ENCODE measurements around the gene SAYSD1. TPM values are rescaled to one million over a fixed set of nuclear protein-coding genes. Genes with fewer than 3 reads are reported as not detected.

The SAYSD1 gene
- total and polyA plus RNA-seq, 2 donors (not counting 1 experiment from before 2014, with no cell fraction given): 4.6 to 17.8 TPM

DNA sequence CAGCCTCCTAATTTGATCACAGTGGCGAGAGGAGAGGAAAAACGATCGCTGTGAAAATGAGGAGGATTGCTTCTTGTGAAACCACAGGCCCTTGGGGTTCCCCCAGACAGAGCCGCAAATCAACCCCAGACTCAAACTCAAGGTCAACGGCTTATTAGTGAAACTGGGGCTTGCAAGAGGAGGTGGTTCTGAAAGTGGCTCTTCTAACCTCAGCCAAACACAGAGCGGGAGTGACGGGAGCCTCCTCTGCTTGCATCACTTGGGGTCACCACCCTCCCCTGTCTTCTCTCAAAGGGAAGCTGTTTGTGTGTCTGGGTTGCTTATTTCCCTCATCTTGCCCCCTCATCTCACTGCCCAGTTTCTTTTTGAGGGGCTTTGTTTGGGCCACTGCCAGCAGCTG lies 28.7 kb downstream of the SAYSD1 start:
- Histone ChIP-seq H3K4me3 (ENCODE audit: control extremely low read depth in 1 of 5, extremely low read depth in 1 of 5, insufficient read depth in 1 of 5, low read depth in 2 of 5, low read length in 4 of 5) (no peak overlapping the region), H3K4me1 (ENCODE audit: control insufficient read depth in 2 of 2, insufficient read depth in 2 of 2, low read length in 2 of 2) (no peaks in the 10 kb centered on the region), H3K27ac (ENCODE audit: low read length in 2 of 2) (no peak overlapping the region), H3K4me2 (replicated peaks; ENCODE audit: low read depth, low read length, poor library complexity, severe bottlenecking) (no peak overlapping the region), H3K79me2 (ENCODE audit: control insufficient read depth, insufficient read depth, low read length) (no peaks in the 10 kb centered on the region), H3K9me3 (ENCODE audit: control extremely low read depth in 1 of 3, control insufficient read depth in 2 of 3, insufficient read depth in 1 of 3, low read length in 2 of 3) (no peaks in the 10 kb centered on the region), H2AFZ (ENCODE audit: insufficient read depth, low read depth, low read length, poor library complexity, severe bottlenecking) (no peak overlapping the region), H3K36me3 (replicated peaks in 1 of 2; ENCODE audit: control extremely low read depth in 1 of 2, control insufficient read depth in 1 of 2, extremely low read depth in 1 of 2, insufficient read depth in 2 of 2, low read length in 1 of 2) (no peaks in the 10 kb centered on the region), H3K27me3 (replicated peaks in 1 of 4; ENCODE audit: control extremely low read depth in 1 of 4, control insufficient read depth in 3 of 4, insufficient read depth in 4 of 4, low read length in 3 of 4) (peaks cover 0 to 44% (median 7%) of the 10 kb centered on the region in 4 experiments), H3K9ac (ENCODE audit: low read length) (no peak overlapping the region), H4K20me1 (ENCODE audit: control insufficient read depth, insufficient read depth, low read length, poor library complexity, severe bottlenecking) (no peaks in the 10 kb centered on the region)
- no peak for DNase-seq
- intact Hi-C loops (cut with micrococcal nuclease): no loop called here
- no peaks in the 10 kb centered on the region for H3K9me3 Mint-ChIP-seq (ENCODE audit: insufficient read depth)
- no peak for ATAC-seq (ENCODE audit: low read depth)
- WGBS (ENCODE audit: insufficient coverage): no CpG with 5 or more reads among the region's 7 CpGs
- no peaks in the 10 kb centered on the region for H3K4me1 Mint-ChIP-seq
- ChIA-PET POLR2A (no interaction called here), CTCF (no interaction called here)
- peaks cover 70% of the 10 kb centered on the region for H3K27me3 Mint-ChIP-seq
- no peak overlapping the region for H3K4me3 Mint-ChIP-seq
- TF ChIP-seq EZH2 (IDR thresholded peaks at IDR 0.05; ENCODE audit: borderline replicate concordance, insufficient read depth, low read depth, low read length, poor library complexity, severe bottlenecking): no peak
- TF ChIP-seq, protein P1, sequence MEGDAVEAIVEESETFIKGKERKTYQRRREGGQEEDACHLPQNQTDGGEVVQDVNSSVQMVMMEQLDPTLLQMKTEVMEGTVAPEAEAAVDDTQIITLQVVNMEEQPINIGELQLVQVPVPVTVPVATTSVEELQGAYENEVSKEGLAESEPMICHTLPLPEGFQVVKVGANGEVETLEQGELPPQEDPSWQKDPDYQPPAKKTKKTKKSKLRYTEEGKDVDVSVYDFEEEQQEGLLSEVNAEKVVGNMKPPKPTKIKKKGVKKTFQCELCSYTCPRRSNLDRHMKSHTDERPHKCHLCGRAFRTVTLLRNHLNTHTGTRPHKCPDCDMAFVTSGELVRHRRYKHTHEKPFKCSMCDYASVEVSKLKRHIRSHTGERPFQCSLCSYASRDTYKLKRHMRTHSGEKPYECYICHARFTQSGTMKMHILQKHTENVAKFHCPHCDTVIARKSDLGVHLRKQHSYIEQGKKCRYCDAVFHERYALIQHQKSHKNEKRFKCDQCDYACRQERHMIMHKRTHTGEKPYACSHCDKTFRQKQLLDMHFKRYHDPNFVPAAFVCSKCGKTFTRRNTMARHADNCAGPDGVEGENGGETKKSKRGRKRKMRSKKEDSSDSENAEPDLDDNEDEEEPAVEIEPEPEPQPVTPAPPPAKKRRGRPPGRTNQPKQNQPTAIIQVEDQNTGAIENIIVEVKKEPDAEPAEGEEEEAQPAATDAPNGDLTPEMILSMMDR (IDR thresholded peaks at IDR 0.05): no peak
- no peak overlapping the region for H3K27ac Mint-ChIP-seq

DNA sequence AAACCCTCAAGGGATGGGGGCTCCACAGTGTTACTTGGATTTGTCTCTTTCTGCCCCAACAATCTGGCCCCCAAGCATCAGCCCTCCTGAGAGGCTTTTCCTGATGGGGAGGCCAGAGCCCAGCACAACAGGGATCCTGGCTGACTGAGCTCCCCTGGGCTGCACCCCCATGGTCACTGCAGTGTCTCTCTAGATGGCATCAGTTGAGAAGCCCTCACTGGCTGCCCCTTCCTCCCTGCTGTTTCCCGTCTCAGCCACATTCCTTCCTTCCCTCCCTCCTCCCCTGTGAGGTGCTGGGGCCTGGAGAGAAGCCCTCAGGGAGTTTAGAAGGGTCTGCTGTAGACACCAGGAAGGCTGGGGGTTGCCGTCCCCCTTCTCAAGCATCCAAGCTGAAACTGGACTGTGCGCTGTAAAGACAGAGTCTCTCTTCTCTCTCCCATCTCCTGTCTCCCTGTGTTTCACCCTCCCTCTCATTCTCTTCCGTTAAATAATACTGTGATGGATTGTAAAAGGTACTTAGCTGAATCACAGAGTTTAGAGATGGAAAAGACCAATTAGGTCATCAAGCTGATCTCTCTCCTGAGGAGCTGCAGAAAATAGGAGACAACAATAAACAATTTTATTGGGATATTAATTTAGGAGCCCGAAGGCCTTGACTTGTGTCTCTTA lies 29.7 kb downstream of the SAYSD1 start:
- Histone ChIP-seq H3K36me3 (replicated peaks in 1 of 2; ENCODE audit: control extremely low read depth in 1 of 2, control insufficient read depth in 1 of 2, extremely low read depth in 1 of 2, insufficient read depth in 2 of 2, low read length in 1 of 2) (no peaks in the 10 kb centered on the region), H3K79me2 (ENCODE audit: control insufficient read depth, insufficient read depth, low read length) (no peaks in the 10 kb centered on the region), H3K9me3 (ENCODE audit: control extremely low read depth in 1 of 3, control insufficient read depth in 2 of 3, insufficient read depth in 1 of 3, low read length in 2 of 3) (no peaks in the 10 kb centered on the region), H2AFZ (ENCODE audit: insufficient read depth, low read depth, low read length, poor library complexity, severe bottlenecking) (no peak overlapping the region), H3K4me1 (ENCODE audit: control insufficient read depth in 2 of 2, insufficient read depth in 2 of 2, low read length in 2 of 2) (no peaks in the 10 kb centered on the region), H3K4me2 (replicated peaks; ENCODE audit: low read depth, low read length, poor library complexity, severe bottlenecking) (no peak overlapping the region), H4K20me1 (ENCODE audit: control insufficient read depth, insufficient read depth, low read length, poor library complexity, severe bottlenecking) (no peaks in the 10 kb centered on the region), H3K27me3 (replicated peaks in 1 of 4; ENCODE audit: control extremely low read depth in 1 of 4, control insufficient read depth in 3 of 4, insufficient read depth in 4 of 4, low read length in 3 of 4) (peaks cover 0 to 38% (median 6%) of the 10 kb centered on the region in 4 experiments), H3K9ac (ENCODE audit: low read length) (no peak overlapping the region), H3K4me3 (ENCODE audit: control extremely low read depth in 1 of 5, extremely low read depth in 1 of 5, insufficient read depth in 1 of 5, low read depth in 2 of 5, low read length in 4 of 5) (no peak overlapping the region), H3K27ac (ENCODE audit: low read length in 2 of 2) (no peak overlapping the region)
- CTCF ChIA-PET: no interaction called here
- DNase-seq (no peak), ATAC-seq (ENCODE audit: low read depth) (no peak)
- peaks cover 59% of the 10 kb centered on the region for H3K27me3 Mint-ChIP-seq
- WGBS (ENCODE audit: insufficient coverage): no CpG with 5 or more reads among the region's 5 CpGs
- H3K27ac Mint-ChIP-seq: no peak overlapping the region
- H3K9me3 Mint-ChIP-seq (ENCODE audit: insufficient read depth): no peaks in the 10 kb centered on the region
- no peak for TF ChIP-seq EZH2 (IDR thresholded peaks at IDR 0.05; ENCODE audit: borderline replicate concordance, insufficient read depth, low read depth, low read length, poor library complexity, severe bottlenecking)
- TF ChIP-seq, protein P1 (IDR thresholded peaks at IDR 0.05): no peak
- no peaks in the 10 kb centered on the region for H3K4me1 Mint-ChIP-seq
- POLR2A ChIA-PET: no interaction called here
- intact Hi-C loops (cut with micrococcal nuclease): no loop called here
- no peak overlapping the region for H3K4me3 Mint-ChIP-seq

Measured in B cell (primary cell).